ENCODE results near the gene KRAS. TPM values are rescaled to one million over a fixed set of nuclear protein-coding genes. Genes with fewer than 3 reads are reported as not detected.
A peak's percentile ranks its signal among the peaks of the same experiment; 100 is the strongest.

KRAS gene
- total and polyA plus RNA-seq, 2 of the 13 experiments (the other 11 are each of a cell fraction or from before 2014, with no cell fraction given) = 6.5 to 9.8 TPM

- no peak for TF ChIP-seq AFF4 (CRISPR knock-in tag; IDR thresholded peaks at IDR 0.05)
- TF ChIP-seq ZNF432 (CRISPR knock-in tag; IDR thresholded peaks at IDR 0.05; ENCODE audit: borderline replicate concordance) = no peak
- TF ChIP-seq, protein P1, sequence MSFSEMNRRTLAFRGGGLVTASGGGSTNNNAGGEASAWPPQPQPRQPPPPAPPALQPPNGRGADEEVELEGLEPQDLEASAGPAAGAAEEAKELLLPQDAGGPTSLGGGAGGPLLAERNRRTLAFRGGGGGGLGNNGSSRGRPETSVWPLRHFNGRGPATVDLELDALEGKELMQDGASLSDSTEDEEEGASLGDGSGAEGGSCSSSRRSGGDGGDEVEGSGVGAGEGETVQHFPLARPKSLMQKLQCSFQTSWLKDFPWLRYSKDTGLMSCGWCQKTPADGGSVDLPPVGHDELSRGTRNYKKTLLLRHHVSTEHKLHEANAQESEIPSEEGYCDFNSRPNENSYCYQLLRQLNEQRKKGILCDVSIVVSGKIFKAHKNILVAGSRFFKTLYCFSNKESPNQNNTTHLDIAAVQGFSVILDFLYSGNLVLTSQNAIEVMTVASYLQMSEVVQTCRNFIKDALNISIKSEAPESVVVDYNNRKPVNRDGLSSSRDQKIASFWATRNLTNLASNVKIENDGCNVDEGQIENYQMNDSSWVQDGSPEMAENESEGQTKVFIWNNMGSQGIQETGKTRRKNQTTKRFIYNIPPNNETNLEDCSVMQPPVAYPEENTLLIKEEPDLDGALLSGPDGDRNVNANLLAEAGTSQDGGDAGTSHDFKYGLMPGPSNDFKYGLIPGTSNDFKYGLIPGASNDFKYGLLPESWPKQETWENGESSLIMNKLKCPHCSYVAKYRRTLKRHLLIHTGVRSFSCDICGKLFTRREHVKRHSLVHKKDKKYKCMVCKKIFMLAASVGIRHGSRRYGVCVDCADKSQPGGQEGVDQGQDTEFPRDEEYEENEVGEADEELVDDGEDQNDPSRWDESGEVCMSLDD (CRISPR knock-in tag; IDR thresholded peaks at IDR 0.05; ENCODE audit: borderline replicate concordance) = no peak
- TF ChIP-seq, protein P2, sequence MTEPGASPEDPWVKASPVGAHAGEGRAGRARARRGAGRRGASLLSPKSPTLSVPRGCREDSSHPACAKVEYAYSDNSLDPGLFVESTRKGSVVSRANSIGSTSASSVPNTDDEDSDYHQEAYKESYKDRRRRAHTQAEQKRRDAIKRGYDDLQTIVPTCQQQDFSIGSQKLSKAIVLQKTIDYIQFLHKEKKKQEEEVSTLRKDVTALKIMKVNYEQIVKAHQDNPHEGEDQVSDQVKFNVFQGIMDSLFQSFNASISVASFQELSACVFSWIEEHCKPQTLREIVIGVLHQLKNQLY (CRISPR knock-in tag; IDR thresholded peaks at IDR 0.05) = no peak
- TF ChIP-seq POLR2AphosphoS5 (IDR thresholded peaks at IDR 0.05; ENCODE audit: low read depth, low read length) = 0 out of 2 replicates have a peak, but pooled peaks have one; percentile 26
- TF ChIP-seq FIP1L1 (IDR thresholded peaks at IDR 0.05; ENCODE audit: borderline replicate concordance, insufficient read depth, low read depth, low read length) = no peak
- TF ChIP-seq TMF1 (CRISPR knock-in tag; IDR thresholded peaks at IDR 0.05; ENCODE audit: low read depth) = no peak
- peak; percentile 43; the same call in 1 of the 2 replicates for TF ChIP-seq POGZ (CRISPR knock-in tag; IDR thresholded peaks at IDR 0.05)
- no peak for TF ChIP-seq GPBP1L1 (CRISPR knock-in tag; IDR thresholded peaks at IDR 0.05)
- TF ChIP-seq, protein P3, sequence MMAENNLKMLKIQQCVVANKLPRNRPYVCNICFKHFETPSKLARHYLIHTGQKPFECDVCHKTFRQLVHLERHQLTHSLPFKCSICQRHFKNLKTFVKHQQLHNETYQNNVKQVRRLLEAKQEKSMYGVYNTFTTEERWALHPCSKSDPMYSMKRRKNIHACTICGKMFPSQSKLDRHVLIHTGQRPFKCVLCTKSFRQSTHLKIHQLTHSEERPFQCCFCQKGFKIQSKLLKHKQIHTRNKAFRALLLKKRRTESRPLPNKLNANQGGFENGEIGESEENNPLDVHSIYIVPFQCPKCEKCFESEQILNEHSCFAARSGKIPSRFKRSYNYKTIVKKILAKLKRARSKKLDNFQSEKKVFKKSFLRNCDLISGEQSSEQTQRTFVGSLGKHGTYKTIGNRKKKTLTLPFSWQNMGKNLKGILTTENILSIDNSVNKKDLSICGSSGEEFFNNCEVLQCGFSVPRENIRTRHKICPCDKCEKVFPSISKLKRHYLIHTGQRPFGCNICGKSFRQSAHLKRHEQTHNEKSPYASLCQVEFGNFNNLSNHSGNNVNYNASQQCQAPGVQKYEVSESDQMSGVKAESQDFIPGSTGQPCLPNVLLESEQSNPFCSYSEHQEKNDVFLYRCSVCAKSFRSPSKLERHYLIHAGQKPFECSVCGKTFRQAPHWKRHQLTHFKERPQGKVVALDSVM (CRISPR knock-in tag; IDR thresholded peaks at IDR 0.05) = 0 out of 2 replicates have a peak, but pooled peaks have one; percentile 37
- no peak for TF ChIP-seq RARG (CRISPR knock-in tag; IDR thresholded peaks at IDR 0.05; ENCODE audit: low read depth)
- no peak for TF ChIP-seq ZNF672 (CRISPR knock-in tag; IDR thresholded peaks at IDR 0.05)
- peak; percentile 13; the same call in 1 of the 2 replicates for TF ChIP-seq REPIN1 (CRISPR knock-in tag; IDR thresholded peaks at IDR 0.05; ENCODE audit: borderline replicate concordance, low read depth)
- peak; percentile 23; the same call in 1 of the 2 replicates for TF ChIP-seq ZNF24 (IDR thresholded peaks at IDR 0.05)
Measured at GRCh38 chr12:25250744-25251730, at the start of gene KRAS (continued).
